ENCODE data around the gene F13B.

GRCh38 chr1:197041486-197042353, 25.3 kb downstream of the F13B start:
- no peak for TF ChIP-seq POLR2A (IDR thresholded peaks at IDR 0.05; ENCODE audit: borderline replicate concordance, extremely low read depth, insufficient read depth, insufficient read length)
- TF ChIP-seq POLR2AphosphoS5 (IDR thresholded peaks at IDR 0.05; ENCODE audit: low read depth, low read length), result no peak
- TF ChIP-seq YY1 (IDR thresholded peaks at IDR 0.05; ENCODE audit: extremely low read depth, insufficient replicate concordance, low read depth, low read length), result no peak
- no peak for TF ChIP-seq EZH2 (IDR thresholded peaks at IDR 0.05)
- TF ChIP-seq CTCF (IDR thresholded peaks at IDR 0.05 in 2 of 3, conservative IDR thresholded peaks at IDR 0.05 in 1 of 3; ENCODE audit: borderline replicate concordance in 1 of 3, insufficient read depth in 1 of 3, low read depth in 2 of 3, low read length in 2 of 3), result no peak
- TF ChIP-seq RAD21 (IDR thresholded peaks at IDR 0.05; ENCODE audit: low read depth), result no peak
- no peak for TF ChIP-seq SP1 (IDR thresholded peaks at IDR 0.05; ENCODE audit: low read depth)
- TF ChIP-seq MAX (IDR thresholded peaks at IDR 0.05), result no peak
- no peak for TF ChIP-seq FOSL1 (IDR thresholded peaks at IDR 0.05; ENCODE audit: low read depth)
- TF ChIP-seq ZBTB33 (IDR thresholded peaks at IDR 0.05; ENCODE audit: extremely low read depth, insufficient replicate concordance, low read length), result no peak

Data from HCT116 (cell line).